Epithelial cell of proximal tubule (primary cell): ENCODE data around the gene TRABD2B. TPM values are rescaled to one million over a fixed set of nuclear protein-coding genes. Genes with fewer than 3 reads are reported as not detected.

Experiments
- DNase-seq: peaks from one replicate; pipeline ENCODE4 v3.0.0-alpha.2; 2011; ENCODE audit warnings: low read depth
- H3K4me3 ChIP-seq: 2 replicates; pipeline ENCODE4 v1.5.1; 2011; ENCODE audit warnings: low read depth, mild to moderate bottlenecking, low read length
- total RNA-seq: library from RNA; depleted of rRNA; stranded (reverse); fragments of >200 nt; gene quantifications from 2 replicates; pipeline ENCODE4 v1.2.3, GENCODE V29; 2015
- TF ChIP-seq, protein P1 (sequence below): conservative IDR thresholded peaks from 2 replicates; pipeline ENCODE4 v1.5.1; 2012; ENCODE audit warnings: low read depth, mild to moderate bottlenecking, low read length

Gene TRABD2B
- total RNA-seq, 1 donor from 2014 or later: 0.46 TPM

DNA sequence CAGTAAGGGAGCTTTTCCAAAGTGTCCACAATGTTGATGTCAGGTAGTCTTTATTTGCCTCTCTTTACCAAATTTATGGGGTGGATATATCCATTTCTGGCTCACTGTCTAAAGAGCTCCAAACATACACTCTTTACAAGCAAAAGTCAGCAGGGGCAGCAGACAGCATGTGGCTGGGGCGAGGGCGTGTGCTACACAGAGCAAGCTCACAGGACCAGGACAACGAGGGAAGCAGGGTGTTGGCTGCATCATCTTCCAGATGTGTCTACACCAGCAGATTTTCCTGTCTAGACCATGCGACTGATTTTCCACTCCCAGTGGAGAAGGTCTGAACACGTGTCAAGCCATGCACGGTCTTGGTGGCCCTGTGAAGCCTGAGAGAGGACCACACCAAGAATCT, 123.8 kb downstream of the TRABD2B start:
- TF ChIP-seq, protein P1, sequence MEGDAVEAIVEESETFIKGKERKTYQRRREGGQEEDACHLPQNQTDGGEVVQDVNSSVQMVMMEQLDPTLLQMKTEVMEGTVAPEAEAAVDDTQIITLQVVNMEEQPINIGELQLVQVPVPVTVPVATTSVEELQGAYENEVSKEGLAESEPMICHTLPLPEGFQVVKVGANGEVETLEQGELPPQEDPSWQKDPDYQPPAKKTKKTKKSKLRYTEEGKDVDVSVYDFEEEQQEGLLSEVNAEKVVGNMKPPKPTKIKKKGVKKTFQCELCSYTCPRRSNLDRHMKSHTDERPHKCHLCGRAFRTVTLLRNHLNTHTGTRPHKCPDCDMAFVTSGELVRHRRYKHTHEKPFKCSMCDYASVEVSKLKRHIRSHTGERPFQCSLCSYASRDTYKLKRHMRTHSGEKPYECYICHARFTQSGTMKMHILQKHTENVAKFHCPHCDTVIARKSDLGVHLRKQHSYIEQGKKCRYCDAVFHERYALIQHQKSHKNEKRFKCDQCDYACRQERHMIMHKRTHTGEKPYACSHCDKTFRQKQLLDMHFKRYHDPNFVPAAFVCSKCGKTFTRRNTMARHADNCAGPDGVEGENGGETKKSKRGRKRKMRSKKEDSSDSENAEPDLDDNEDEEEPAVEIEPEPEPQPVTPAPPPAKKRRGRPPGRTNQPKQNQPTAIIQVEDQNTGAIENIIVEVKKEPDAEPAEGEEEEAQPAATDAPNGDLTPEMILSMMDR: no peak
- no peak for DNase-seq
- H3K4me3 ChIP-seq: no peak overlapping the region

DNA sequence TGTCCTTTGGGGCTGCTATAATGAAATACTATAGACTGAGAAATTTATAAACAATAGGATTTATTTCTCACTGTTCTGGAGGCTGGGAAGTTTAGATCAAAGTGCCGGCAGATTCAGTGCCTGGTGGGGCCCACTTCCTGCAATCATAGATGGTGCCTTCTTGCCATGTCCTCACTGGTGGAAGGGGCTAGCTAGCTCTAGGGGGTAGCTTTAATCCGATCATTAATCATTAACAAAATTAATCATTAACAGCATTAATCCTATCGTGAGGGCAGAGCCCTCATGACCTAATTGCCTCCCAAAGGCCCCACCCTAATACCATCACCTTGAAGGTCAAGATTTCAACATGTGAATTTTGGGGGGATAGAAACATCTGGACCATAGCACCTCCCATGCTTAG, 124.3 kb downstream of the TRABD2B start:
- no peak overlapping the region for H3K4me3 ChIP-seq
- DNase-seq: no peak
- TF ChIP-seq, protein P1: no peak

DNA sequence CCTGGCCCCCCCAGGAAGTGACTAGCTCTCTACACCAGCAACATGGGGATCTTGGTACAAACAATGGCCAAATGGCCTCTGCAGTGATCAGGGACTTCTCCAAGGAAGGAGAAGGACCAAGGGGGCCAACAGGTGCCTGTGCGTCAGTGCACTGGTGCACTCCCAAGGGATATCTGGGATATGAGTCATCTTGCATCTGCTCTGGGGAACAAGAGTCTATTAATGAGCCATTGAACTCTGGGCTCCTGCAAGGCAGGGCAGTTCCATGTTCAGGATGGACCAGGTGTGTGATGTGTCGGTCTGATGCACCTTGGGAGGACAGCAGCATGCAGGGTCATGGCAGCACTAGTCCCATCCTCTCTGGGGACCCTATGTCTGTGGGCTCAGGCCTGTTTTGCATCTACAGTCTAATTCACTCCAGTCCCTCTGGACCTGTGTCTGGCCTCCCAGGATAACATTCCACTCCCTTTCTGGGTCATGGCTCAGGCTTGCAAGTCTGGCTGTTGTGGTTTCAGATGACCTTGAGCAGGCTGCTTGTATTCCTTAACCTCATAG, 125.3 kb downstream of the TRABD2B start:
- no peak overlapping the region for H3K4me3 ChIP-seq
- DNase-seq: peak; percentile 73
- TF ChIP-seq, protein P1: no peak

DNA sequence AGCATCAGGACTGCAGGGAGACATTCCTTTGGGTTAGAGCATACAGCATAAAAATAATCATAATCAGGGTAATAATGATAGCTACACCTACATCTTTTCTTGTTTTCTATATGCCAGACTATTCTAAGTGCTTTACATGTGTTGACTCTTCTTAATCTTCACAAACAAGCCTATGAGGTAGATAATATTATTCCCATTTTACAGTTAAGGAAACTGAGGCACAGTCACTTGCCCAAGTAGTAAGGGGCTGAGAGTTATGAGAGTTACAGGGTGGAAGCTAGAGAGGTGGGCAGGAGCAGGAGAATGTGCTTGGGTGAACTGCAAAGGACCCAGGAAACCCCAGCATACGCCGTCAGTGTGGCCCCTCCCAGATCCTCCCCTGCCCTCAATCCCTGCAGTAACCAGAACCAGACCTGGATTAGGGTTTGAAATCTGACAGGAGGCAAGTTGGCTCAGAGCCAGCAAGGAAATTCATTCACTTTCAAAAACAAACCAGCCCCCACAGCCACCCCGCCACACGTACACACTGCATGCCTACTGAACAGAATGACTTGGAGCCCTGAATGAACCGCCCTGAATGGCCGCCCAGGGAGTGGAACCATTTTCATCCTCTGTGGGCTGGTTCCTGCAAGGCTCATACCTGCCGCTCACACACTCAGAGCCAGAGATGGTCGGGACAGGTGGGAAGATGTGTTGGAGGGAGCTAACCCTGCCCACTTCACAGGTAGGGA, 126.1 kb downstream of the TRABD2B start:
- DNase-seq: no peak
- TF ChIP-seq, protein P1: no peak

DNA sequence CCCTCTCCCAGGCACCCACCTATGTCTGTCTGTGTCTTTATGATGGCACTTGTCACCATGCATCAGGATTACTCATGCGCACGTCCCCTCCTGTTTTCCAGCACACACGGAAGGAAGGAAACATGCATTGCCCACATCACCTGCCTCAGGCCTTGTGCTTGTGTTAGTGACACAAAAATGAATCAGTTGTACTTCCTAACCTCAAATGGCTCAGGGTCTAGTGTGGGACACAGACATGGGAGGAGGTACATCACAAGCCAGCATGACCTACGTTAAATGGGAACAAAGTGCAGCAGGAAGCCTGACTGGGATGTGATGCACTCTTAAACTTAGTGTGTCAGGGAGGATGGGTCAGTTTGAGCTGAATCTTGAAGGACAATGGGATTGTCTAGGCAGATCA, 126.7 kb downstream of the TRABD2B start:
- TF ChIP-seq, protein P1: no peak
- DNase-seq: no peak
- no peak overlapping the region for H3K4me3 ChIP-seq

More for the DNA sequence above, 126.1 kb downstream of the TRABD2B start:
- no peak overlapping the region for H3K4me3 ChIP-seq

DNA sequence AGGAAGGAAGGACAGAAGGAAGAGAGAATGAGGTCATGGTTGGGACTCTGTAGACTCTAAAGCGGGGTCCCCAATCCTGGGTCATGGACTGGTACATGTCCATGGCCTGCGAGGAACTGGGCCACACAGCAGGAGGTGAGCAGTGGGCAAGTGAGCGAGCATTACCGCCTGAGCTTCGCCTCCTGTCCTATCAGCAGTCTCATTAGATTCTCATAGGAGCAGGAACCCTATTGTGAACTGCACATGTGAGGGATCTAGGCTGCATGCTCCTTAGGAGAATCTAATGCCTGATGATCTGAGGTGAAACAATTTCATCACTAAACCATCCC, 128.9 kb downstream of the TRABD2B start:
- TF ChIP-seq, protein P1: no peak
- no peak for DNase-seq
- no peak overlapping the region for H3K4me3 ChIP-seq
